Suppressor macrophage treated with lipopolysaccharide for 1 hour (primary cell): ENCODE data around the gene MS4A10.

Experiments
- DNase-seq, 3 donors: peaks; one replicate each; pipeline ENCODE4 v3.0.0-alpha.2; 2020 to 2022

The MS4A10 gene

GRCh38 chr11:60785136-60785535 lies at the start of gene MS4A10:
MS4A10 (plus strand) TSS chr11:60785333; CDS start chr11:60790336, 5,003 bp downstream.
- DNase-seq = no peak

- DNase-seq = no peak
Measured at GRCh38 chr11:60739114-60739513, 46.0 kb upstream of the MS4A10 start.

GRCh38 chr11:60740573-60740972 lies 44.6 kb upstream of the MS4A10 start:
- DNase-seq = no peak

GRCh38 chr11:60741421-60741820 lies 43.7 kb upstream of the MS4A10 start:
- DNase-seq = no peak

GRCh38 chr11:60743058-60743457 lies 42.1 kb upstream of the MS4A10 start:
- DNase-seq = no peak

- DNase-seq = no peak
Measured at GRCh38 chr11:60744114-60744513, 41.0 kb upstream of the MS4A10 start.

GRCh38 chr11:60747359-60747873 lies 37.7 kb upstream of the MS4A10 start:
- no peak for DNase-seq

GRCh38 chr11:60748225-60748624 lies 36.9 kb upstream of the MS4A10 start:
- DNase-seq = no peak

- DNase-seq = no peak
Measured at GRCh38 chr11:60748821-60749220, 36.3 kb upstream of the MS4A10 start.

GRCh38 chr11:60750911-60751310 lies 34.2 kb upstream of the MS4A10 start:
- DNase-seq = no peak

GRCh38 chr11:60753309-60753708 lies 31.8 kb upstream of the MS4A10 start:
- DNase-seq = no peak

- DNase-seq = no peak
Measured at GRCh38 chr11:60754887-60755286, 30.2 kb upstream of the MS4A10 start.

GRCh38 chr11:60756307-60757032 lies 28.7 kb upstream of the MS4A10 start, which contains the start of gene MS4A15:
MS4A15 (plus strand) TSS chr11:60756867; CDS start chr11:60763734, 6,867 bp downstream.
- peak in 2 of 3 donors; percentile 31 to 32 for DNase-seq

- DNase-seq = no peak
Measured at GRCh38 chr11:60757231-60757800, 27.8 kb upstream of the MS4A10 start.

- DNase-seq = peak in 1 of 3 donors; percentile 19
Measured at GRCh38 chr11:60758671-60759070, 26.5 kb upstream of the MS4A10 start.

- DNase-seq = peak; percentile 38 to 45 (median 45)
Measured at GRCh38 chr11:60759438-60760225, 25.5 kb upstream of the MS4A10 start.

- DNase-seq = peak in 2 of 3 donors; percentile 27 to 34
Measured at GRCh38 chr11:60761436-60762190, 23.5 kb upstream of the MS4A10 start.

- DNase-seq = peak; percentile 23 to 29 (median 28)
Measured at GRCh38 chr11:60762851-60763691, 22.1 kb upstream of the MS4A10 start.

- DNase-seq = no peak
Measured at GRCh38 chr11:60763692-60764369, 21.3 kb upstream of the MS4A10 start.

- DNase-seq = no peak
Measured at GRCh38 chr11:60764879-60765278, 20.3 kb upstream of the MS4A10 start.

- DNase-seq = no peak
Measured at GRCh38 chr11:60765355-60765754, 19.8 kb upstream of the MS4A10 start.
